Lung (tissue), 12 donors: ENCODE results near the gene ZNF628. TPM values are rescaled to one million over a fixed set of nuclear protein-coding genes. Genes with fewer than 3 reads are reported as not detected.
A peak's percentile ranks its signal among the peaks of the same experiment; 100 is the strongest.
"Not testable (repeated sequence)": the region's sequence is repeated elsewhere in the genome, so short reads cannot be mapped to it uniquely, and the experiment has no call there.

Experiments
- ATAC-seq: fragments of 200-7000 bp; cut with Tn5 transposase; one replicate; pipeline ENCODE4 v1.9.1; 2020; ENCODE audit warnings: moderate number of reproducible peaks; ENCODE audit not compliant: insufficient read depth, low FRiP score
- DNase-seq, 3 donors: peaks; one replicate each; pipeline ENCODE4 v3.0.0-alpha.2; 2013 to 2017
- H3K27ac ChIP-seq, 2 donors: one replicate each; pipeline ENCODE4 v1.5.1; 2013; ENCODE audit warnings: mild to moderate bottlenecking in 2 of 2, moderate library complexity in 2 of 2, control low read depth in 1 of 2, inconsistent platforms in 1 of 2, low read depth in 1 of 2, low read length in 1 of 2
- H3K27me3 ChIP-seq, 3 donors: one replicate each; pipeline ENCODE4 v1.5.1; 2013; ENCODE audit warnings: low read length in 2 of 3; ENCODE audit not compliant: control insufficient read depth in 3 of 3, insufficient read depth in 3 of 3
- H3K36me3 ChIP-seq, 4 donors: one replicate each; pipeline ENCODE4 v1.5.1; 2013; ENCODE audit warnings: low read length in 4 of 4, mild to moderate bottlenecking in 1 of 4, moderate library complexity in 1 of 4; ENCODE audit not compliant: control insufficient read depth in 4 of 4, insufficient read depth in 4 of 4
- H3K4me1 ChIP-seq, 5 donors: one replicate each; pipeline ENCODE4 v1.5.1; 2013; ENCODE audit warnings: low read length in 5 of 5, mild to moderate bottlenecking in 2 of 5, moderate library complexity in 1 of 5; ENCODE audit not compliant: control insufficient read depth in 5 of 5, insufficient read depth in 5 of 5
- H3K4me3 ChIP-seq: one replicate; pipeline ENCODE4 v1.5.1; 2013; ENCODE audit warnings: mild to moderate bottlenecking, control low read depth, moderate library complexity
- H3K9ac ChIP-seq, 2 donors: one replicate each; pipeline ENCODE4 v1.5.1; 2013; ENCODE audit warnings: low read length in 2 of 2, control low read depth in 1 of 2; ENCODE audit not compliant: insufficient read depth in 1 of 2
- H3K9me3 ChIP-seq, 4 donors: one replicate each; pipeline ENCODE4 v1.5.1; 2013; ENCODE audit warnings: low read length in 3 of 4, mild to moderate bottlenecking in 1 of 4, moderate library complexity in 1 of 4; ENCODE audit not compliant: control insufficient read depth in 4 of 4, insufficient read depth in 3 of 4
- WGBS, 2 donors: extraction: QIAGEN DNeasy Blood & Tissue Kit; methylation state at CpG; one replicate each; pipeline ENCODE4 v1.1.7; 2013; 5-methylcytosine and 5-hydroxymethylcytosine counted together
- polyA plus RNA-seq, 2 donors: library from polyadenylated mRNA; stranded (reverse); fragments of 200-250 nt; gene quantifications; one replicate each; pipeline ENCODE4 v1.2.1, GENCODE V29; 2013
- total RNA-seq, 2 donors: library from RNA; depleted of rRNA in 1 of 2; stranded (reverse); fragments of >200 nt in 1 of 2; gene quantifications; one replicate each; pipeline ENCODE4 v1.2.1, GENCODE V29; 2014 to 2021
- TF ChIP-seq, protein P1 (sequence below): IDR thresholded peaks from 2 replicates; pipeline ENCODE4 v1.5.1; 2012; ENCODE audit warnings: mild to moderate bottlenecking; ENCODE audit errors: control extremely low read depth, extremely low read depth
- donor health status: control.
- donor health status: control.
- donor health status: Bipolar disorder and iron deficiency.
- donor health status: healthy.
- donor health status: DM: yes; HTN: yes; CAD: no.

The ZNF628 gene
- total and polyA plus RNA-seq, 4 donors: 2.0 to 12.3 (median 7.8) TPM

- TF ChIP-seq, protein P1, sequence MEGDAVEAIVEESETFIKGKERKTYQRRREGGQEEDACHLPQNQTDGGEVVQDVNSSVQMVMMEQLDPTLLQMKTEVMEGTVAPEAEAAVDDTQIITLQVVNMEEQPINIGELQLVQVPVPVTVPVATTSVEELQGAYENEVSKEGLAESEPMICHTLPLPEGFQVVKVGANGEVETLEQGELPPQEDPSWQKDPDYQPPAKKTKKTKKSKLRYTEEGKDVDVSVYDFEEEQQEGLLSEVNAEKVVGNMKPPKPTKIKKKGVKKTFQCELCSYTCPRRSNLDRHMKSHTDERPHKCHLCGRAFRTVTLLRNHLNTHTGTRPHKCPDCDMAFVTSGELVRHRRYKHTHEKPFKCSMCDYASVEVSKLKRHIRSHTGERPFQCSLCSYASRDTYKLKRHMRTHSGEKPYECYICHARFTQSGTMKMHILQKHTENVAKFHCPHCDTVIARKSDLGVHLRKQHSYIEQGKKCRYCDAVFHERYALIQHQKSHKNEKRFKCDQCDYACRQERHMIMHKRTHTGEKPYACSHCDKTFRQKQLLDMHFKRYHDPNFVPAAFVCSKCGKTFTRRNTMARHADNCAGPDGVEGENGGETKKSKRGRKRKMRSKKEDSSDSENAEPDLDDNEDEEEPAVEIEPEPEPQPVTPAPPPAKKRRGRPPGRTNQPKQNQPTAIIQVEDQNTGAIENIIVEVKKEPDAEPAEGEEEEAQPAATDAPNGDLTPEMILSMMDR: no peak
- DNase-seq (no peak), ATAC-seq (no peak)
- Histone ChIP-seq H3K4me1 (peaks cover 0 to 15% (median 5%) of the 10 kb centered on the region in 5 donors), H3K9ac (no peak overlapping the region), H3K36me3 (no peaks in the 10 kb centered on the region), H3K27me3 (peaks cover 0 to 3% (median 0%) of the 10 kb centered on the region in 3 donors), H3K27ac (peak overlapping the region; percentile 5 to 56), H3K9me3 (peaks cover 0 to 2% (median 0%) of the 10 kb centered on the region in 4 donors), H3K4me3 (no peak overlapping the region)
- 48 to 64% methylated on average over 35 to 38 of the region's 38 CpGs for WGBS, 2 donors
These were observed 17.3 kb downstream of the ZNF628 start for GRCh38 chr19:55493645-55494171.

- Histone ChIP-seq H3K9ac (no peak overlapping the region), H3K4me1 (peaks cover 0 to 14% (median 5%) of the 10 kb centered on the region in 5 donors), H3K36me3 (no peaks in the 10 kb centered on the region), H3K4me3 (no peak overlapping the region), H3K9me3 (peaks cover 0 to 2% (median 0%) of the 10 kb centered on the region in 4 donors), H3K27ac (peak overlapping the region; percentile 51 to 56), H3K27me3 (peaks cover 0 to 3% (median 0%) of the 10 kb centered on the region in 3 donors)
- TF ChIP-seq, protein P1: no peak
- 38 to 49% methylated on average over 22 of the region's 22 CpGs for WGBS, 2 donors
- DNase-seq: no peak
- peak; percentile 61 for ATAC-seq
These were observed 17.9 kb downstream of the ZNF628 start for GRCh38 chr19:55494172-55494761.

DNA sequence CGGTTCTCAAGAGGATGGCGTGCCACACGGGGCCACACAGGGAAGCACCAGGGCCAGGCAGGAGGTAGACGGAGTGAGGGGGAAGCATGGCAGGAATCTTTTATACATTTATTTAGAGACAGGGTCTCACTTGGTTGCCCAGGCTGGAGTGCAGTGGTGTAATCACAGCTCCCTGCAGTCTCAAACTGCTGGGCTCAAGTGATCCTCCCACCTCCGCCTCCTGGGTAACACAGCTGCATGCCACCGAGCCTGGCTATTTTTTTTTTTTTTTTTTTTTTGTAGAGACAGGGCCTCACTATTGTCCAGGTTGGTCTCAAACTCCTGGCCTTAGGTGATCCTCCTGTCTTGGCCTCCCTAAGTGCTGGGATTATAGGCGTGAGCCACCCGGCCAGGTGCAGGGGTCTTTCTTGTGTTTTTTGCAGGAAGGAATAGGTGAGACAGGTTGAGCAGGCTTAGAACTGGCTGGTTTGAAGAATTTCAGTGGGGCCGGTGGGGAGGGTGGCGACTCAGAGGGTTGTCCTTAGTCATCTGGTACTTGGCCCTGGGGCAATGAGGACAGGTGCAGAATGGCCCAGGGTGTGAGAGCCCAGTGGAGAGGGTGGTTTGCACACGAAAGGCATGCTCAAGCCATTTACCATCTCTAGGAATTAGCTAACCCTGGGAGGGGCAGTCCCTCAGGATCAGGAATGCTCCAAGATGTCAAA, 19.4 kb downstream of the ZNF628 start:
- Histone ChIP-seq H3K36me3 (no peaks in the 10 kb centered on the region), H3K9me3 (peaks cover 0 to 2% (median 0%) of the 10 kb centered on the region in 4 donors), H3K4me1 (peaks cover 0 to 10% (median 5%) of the 10 kb centered on the region in 5 donors), H3K4me3 (no peak overlapping the region), H3K27me3 (peaks cover 0 to 3% (median 0%) of the 10 kb centered on the region in 3 donors), H3K27ac (no peak overlapping the region), H3K9ac (no peak overlapping the region)
- WGBS, 2 donors: 79 to 85% methylated on average over 11 of the region's 11 CpGs
- no peak for ATAC-seq
- TF ChIP-seq, protein P1: no peak
- DNase-seq: no peak

DNA sequence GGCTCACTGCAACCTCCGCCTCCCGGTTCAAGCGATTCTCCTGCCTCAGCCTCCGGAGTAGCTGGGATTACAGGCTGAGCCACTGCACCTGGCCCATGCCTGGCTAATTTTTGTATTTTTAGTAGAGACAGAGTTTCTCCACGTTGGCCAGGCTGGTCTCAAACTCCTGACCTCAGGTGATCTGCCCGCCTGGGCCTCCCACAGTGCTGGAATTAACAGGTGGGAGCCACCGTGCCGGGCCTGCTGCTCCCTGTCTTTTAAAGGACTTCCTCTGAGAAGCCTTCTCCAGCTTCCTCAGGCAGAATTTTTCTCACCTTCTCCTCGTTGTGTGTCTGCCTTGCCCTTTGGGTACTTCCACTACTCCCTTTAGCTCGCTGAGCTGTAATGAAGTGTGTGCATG, 20.4 kb downstream of the ZNF628 start:
- H3K27me3 ChIP-seq, ATAC-seq, H3K4me3 ChIP-seq, DNase-seq, H3K9me3 ChIP-seq, H3K9ac ChIP-seq, H3K27ac ChIP-seq, H3K36me3 ChIP-seq: not testable (repeated sequence)
- 85 to 90% methylated on average over 10 of the region's 10 CpGs for WGBS, 2 donors
- H3K4me1 ChIP-seq: peaks cover 0 to 10% (median 5%) of the 10 kb centered on the region in 5 donors
